HG03103 (cell line): ENCODE results near the gene SCMH1.
"Not testable (repeated sequence)": the region's sequence is repeated elsewhere in the genome, so short reads cannot be mapped to it uniquely, and the experiment has no call there.

Experiments used
- ATAC-seq: cut with Tn5 transposase; IDR thresholded peaks from one replicate; pipeline ENCODE4 v1.9.1; 2021; ENCODE audit warnings: low read depth; ENCODE audit not compliant: unreplicated experiment

SCMH1 gene

GRCh38 chr1:41218152-41218551 lies 24.0 kb downstream of the SCMH1 start:
- no peak for ATAC-seq

GRCh38 chr1:41217441-41217840 lies 24.7 kb downstream of the SCMH1 start:
- ATAC-seq = no peak

DNA sequence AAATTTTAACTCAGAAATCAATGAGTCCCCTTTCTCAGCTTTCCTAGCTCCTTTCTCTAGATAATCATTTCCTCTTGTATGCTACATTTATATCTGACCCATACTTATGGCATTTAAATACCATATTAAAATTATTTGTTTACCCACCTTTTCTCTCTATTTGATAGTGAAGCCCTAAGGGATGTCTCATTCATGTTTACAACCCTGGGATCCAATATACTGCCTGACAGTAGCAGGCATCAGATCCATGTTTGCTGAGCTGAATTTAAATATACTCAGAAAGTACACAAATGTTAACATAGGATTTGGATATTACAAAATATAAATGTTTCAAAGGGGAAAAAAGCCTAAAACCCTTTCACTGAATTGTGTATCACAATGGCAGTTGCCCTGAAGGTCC lies 26.5 kb downstream of the SCMH1 start:
- no peak for ATAC-seq

DNA sequence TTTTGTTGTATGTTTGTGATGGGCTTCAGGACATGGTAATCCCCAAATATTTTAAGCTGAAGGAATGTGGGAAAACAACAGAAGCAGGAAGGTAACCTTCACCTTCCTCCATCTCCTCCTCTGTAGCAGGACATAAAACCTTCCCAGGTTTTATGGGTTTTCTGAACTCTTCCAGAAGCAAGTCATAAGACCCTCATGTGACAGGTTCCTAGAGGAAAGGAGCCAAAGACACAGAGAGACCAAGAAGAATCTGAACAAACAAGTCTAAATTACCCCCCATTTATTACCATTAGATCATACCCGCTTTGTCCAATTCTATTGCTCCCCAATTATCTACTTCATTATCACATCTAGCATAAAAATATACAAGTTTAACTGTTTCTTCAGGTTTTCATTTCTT lies 28.8 kb downstream of the SCMH1 start:
- ATAC-seq = no peak

DNA sequence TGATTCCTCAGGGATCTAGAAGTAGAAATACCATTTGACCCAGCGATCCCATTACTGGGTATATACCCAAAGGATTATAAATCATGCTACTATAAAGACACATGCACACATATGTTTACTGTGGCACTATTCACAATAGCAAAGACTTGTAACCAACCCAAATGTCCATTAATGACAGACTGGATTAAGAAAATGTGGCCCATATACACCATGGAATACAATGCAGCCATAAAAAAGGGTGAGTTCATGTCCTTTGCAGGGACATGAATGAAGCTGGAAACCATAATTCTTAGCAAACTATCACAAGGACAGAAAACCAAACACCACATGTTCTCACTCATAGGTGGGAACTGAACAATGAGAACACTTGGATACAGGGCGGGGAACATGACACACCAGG lies 30.5 kb downstream of the SCMH1 start:
- not testable (repeated sequence) for ATAC-seq

- ATAC-seq = not testable (repeated sequence)
These were observed 35.1 kb downstream of the SCMH1 start for GRCh38 chr1:41207053-41207452.

DNA sequence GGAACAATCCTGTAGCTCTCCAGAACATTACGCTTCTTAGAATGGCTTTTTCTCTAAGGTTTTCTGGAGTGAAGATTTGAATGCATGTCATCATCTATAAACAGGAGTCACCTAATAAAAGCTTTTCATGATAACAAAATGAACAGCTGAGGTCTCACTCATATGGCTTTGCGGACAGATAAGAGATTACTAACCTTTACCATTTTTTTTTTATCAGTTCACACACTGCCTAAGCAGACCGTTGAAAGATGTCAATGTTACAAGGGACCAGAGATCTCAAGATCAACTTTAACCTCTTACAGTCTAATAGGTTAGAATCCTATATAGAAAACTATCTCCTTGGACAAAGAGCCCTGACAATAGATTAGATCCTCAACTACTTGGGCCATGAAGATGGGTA lies 41.4 kb downstream of the SCMH1 start:
- no peak for ATAC-seq

DNA sequence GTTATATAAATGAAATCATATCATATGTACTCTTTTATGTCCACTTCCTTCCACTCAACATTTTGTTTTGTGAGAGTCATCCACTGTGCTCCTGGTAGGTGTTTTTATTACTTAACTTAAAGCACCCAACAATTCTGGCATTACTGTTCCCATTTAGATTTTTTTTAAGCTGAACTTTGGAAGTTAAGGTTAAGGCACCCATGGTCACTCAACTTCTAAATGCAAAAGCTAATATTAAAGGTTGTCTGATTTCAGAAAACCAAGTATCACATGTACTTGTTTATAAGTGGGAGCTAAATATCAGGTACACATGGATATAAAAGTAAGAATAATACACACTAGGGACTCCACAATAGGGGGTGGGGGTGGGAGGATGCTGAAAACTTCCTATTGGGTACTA lies 42.7 kb downstream of the SCMH1 start:
- ATAC-seq = no peak

DNA sequence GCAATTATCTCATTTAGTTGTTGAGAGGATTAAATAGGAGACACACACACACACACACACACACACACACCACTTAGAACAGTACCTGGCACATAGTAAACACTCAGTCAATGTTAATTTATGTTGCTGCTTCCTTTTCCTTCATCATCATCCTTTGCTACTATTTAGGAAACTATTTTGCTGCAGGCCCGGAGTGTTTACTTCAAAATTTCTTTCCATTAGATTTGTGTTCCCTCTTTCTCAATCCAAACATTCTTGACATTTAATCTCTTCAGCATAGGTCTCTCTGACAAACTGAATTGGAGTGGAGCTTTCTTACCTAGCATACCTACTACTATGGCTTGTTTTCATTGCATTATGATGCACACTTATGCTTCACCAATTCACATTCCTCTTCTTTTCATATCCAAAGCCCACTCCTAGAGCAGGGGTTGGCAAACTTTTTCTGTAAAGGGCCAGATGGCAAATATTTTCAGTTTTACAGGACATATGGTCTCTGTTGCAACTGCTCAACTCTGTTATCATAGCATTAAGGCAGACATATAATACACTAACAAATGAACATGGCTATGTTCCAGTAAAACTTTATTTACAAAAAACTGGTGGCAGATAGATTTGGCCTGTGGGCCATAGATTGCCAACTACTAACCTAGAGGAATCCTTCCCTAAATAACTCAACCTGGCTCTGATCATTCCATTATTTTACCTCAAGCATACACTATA lies 49.5 kb downstream of the SCMH1 start:
- no peak for ATAC-seq

DNA sequence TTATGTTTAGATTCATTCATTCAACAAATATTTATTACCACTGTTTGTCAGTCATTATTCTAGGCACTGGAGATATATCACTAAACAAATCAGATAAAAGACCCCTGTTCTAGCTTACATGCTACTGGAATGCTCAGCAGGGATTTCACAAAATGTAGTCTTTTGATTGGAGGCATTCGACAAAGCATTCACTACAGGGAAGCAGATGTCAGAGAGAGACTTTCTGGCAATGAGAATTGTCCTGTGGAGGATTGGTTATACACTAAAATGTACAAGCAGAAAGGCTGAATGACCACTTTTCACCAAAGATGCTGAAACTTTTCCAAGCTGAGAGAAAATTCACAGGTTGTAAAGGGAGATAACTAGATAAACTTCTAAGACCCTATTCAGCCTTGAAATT lies 57.7 kb downstream of the SCMH1 start:
- ATAC-seq = no peak

DNA sequence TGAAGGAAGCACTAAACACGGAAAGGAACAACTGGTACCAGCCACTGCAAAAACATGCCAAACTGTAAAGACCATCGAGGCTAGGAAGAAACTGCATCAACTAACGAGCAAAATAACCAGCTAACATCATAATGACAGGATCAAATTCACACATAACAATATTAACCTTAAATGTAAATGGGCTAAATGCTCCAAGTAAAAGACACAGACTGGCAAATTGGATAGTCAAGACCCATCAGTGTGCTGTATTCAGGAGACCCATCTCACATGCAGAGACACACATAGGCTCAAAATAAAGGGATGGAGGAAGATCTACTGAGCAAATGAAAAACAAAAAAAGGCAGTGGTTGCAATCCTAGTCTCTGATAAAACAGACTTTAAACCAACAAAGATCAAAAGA lies 63.9 kb downstream of the SCMH1 start:
- ATAC-seq = not testable (repeated sequence)

DNA sequence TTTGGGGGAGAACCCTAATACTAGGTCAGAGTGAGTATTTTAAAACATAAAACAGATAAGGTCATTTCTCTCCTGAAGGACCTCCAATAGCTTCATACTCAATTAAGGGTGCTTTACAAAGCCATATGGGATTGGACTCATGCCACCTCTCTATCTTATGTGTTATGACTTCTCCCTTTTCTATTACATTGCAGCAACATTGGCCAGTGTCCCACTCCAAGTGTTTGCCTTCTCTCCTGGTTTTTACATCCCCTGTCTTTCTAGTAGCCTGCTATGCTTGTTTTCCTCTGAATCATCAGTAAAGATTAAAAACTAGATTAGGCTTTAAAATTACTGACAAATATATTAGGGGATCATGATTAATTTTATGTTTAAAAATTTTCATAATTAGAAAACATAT lies 66.6 kb downstream of the SCMH1 start:
- ATAC-seq = no peak

- no peak for ATAC-seq
These were observed 67.9 kb downstream of the SCMH1 start for GRCh38 chr1:41174170-41174569.

- ATAC-seq = no peak
These were observed 68.5 kb downstream of the SCMH1 start for GRCh38 chr1:41173651-41174050.

- no peak for ATAC-seq
These were observed 70.7 kb downstream of the SCMH1 start for GRCh38 chr1:41171266-41171874.

- ATAC-seq = no peak
These were observed 72.3 kb downstream of the SCMH1 start for GRCh38 chr1:41169799-41170180.

DNA sequence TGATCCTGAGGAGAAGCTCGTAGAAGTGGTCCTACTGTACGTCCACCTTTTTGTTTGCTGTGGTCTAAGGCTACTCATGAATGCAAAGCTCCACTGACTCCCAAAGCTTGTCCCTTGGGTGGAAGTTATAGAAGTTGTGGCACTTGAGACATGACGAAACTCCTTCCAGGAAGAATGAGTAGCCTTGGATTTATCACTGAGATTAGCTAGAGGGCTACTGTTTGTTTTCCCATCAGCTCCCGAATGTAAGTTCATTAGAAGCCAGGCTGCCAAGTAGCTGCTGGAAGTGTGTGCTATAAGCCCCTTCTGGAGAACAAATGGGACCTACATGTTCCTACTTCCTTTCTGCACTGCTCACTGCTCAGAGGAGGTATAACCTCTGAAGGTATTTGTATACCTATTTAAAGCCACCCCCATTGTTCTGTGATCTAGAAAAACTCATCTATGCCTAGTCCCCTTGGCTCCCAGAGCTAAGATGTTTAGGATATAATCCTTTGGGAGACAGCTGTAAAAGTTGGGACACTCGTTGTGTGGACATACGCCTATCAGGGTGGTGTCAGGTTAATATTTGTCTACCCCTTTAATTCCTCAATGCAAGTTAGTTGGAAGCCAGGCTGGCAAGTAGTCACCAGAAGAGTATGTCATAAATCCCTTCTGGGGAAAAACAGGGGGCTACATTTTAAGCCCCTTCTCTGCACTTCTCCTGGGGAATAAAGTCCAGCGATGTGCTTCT lies 72.9 kb downstream of the SCMH1 start:
- no peak for ATAC-seq

DNA sequence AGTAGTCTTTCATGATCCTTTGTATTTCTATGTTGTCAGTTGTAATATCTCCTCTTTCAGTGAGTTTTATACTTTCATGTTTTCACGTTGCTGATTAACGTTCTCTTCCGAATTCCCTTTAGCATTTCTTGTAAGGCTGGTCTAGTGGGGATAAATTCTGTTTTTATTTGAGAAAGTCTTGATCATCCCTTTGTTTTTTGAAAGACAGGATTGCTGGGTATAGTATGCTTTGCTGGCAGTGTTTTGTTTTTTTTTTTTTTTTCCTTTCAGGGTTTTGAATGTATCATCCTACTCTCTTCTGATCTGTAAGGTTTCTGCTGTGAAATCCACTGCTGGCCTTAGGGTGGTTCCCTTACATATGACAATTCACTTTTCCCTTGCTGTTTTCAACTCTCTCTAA lies 74.4 kb downstream of the SCMH1 start:
- ATAC-seq = no peak

DNA sequence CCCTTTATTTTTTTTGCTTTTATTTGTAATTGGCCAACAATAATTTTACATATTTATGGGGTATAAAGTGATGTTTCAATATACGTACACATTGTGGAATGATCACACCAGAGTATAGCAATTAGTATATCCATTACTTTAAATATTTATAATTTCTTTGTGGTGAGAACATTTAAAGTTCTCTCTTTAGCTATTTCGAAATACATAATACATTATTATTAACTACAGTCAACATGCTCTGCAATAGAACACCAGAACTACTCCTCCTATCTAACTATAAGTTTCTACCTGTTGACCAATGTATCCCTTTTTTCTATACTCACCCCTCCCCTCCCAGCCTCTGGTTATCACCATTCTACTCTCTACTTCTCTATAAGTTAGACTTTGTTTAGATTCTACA lies 77.4 kb downstream of the SCMH1 start:
- ATAC-seq = no peak

DNA sequence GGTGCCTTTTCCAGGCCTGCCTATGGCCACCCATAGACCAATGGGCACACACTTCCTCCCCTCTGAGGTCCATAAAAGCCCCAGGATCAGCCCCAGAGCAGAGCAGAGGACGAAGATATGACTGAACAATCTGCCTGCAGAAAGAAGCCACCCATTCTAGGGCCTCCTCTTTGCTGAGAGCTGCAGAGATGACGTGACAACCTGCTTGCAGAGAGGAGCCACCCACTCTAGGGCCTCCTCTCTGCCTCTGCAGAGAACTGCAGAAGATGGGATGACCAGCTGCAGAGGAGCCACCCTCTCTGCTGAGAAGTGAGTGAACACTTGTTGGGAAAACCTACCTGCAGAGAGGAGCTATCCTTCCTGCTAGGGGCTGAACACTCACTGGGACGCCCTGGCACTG lies 79.7 kb downstream of the SCMH1 start:
- ATAC-seq = no peak

DNA sequence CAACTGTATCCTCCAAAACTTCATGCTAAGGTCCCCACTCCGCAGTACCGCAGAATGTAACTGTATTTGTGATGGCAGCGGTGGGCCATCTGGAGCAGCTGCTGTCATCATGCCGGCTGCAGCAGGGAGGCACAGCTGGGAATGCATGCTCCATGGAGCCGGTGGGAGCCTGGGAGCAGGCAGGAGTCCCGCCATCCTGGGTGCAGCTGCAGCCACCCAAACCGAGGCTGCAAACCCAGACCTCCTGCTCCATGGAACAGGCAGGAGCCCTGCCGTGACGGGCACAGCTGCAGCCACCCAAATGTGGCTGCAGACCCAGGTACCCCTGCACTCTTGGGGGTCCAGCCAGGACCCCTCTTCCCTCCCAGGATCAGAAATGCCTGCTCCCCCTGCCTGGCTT lies 80.3 kb downstream of the SCMH1 start:
- ATAC-seq = no peak
